Activated gamma-delta T cell treated with anti-CD3 and anti-CD28 coated beads, Interleukin-2, amount 50 U/mL, for 16 hours (primary cell): ENCODE results near the gene POU5F1.

Experiments used
- DNase-seq: peaks from one replicate; pipeline ENCODE4 v3.0.0-alpha.2; 2020; ENCODE audit warnings: low read depth

Gene POU5F1

GRCh38 chr6:31114541-31114878 lies 56.0 kb downstream of the POU5F1 start, which contains the start of gene PSORS1C1:
TSS of gene PSORS1C1 (plus strand) at chr6:31114800. CDS start at chr6:31129633, 14,833 bp downstream.
- DNase-seq: no peak
